ENCODE measurements around the gene FOXN3.
A peak's percentile ranks its signal among the peaks of the same experiment; 100 is the strongest.

Gene FOXN3

GRCh38 chr14:89417091-89417464, at the start of gene FOXN3:
Gene FOXN3, minus strand, starts transcription at chr14:89417233. Its CDS starts 4,757 bp downstream, at chr14:89412476.
- DNase-seq = peak; percentile 85 to 91

GRCh38 chr14:89466484-89466883, 49.5 kb upstream of the FOXN3 start:
- no peak for DNase-seq

GRCh38 chr14:89465876-89466275, 48.8 kb upstream of the FOXN3 start:
- peak in 1 of 2 experiments; percentile 31 for DNase-seq

- no peak for DNase-seq
These were observed 44.2 kb upstream of the FOXN3 start for GRCh38 chr14:89461256-89461655.

GRCh38 chr14:89458713-89459420, 41.8 kb upstream of the FOXN3 start:
- DNase-seq = no peak

GRCh38 chr14:89457007-89457406, 40.0 kb upstream of the FOXN3 start:
- DNase-seq = no peak

- DNase-seq = no peak
These were observed 38.4 kb upstream of the FOXN3 start for GRCh38 chr14:89455412-89455811.

- no peak for DNase-seq
These were observed 38.0 kb upstream of the FOXN3 start for GRCh38 chr14:89454996-89455395.

GRCh38 chr14:89452281-89452680, 35.2 kb upstream of the FOXN3 start:
- no peak for DNase-seq

GRCh38 chr14:89451229-89451628, 34.2 kb upstream of the FOXN3 start:
- DNase-seq = no peak

- DNase-seq = no peak
These were observed 30.3 kb upstream of the FOXN3 start for GRCh38 chr14:89447182-89447944.

- no peak for DNase-seq
These were observed 28.4 kb upstream of the FOXN3 start for GRCh38 chr14:89445273-89445973.

GRCh38 chr14:89444516-89445125, 27.6 kb upstream of the FOXN3 start:
- DNase-seq = no peak

- DNase-seq = no peak
These were observed 27.0 kb upstream of the FOXN3 start for GRCh38 chr14:89444044-89444443.

- no peak for DNase-seq
These were observed 26.1 kb upstream of the FOXN3 start for GRCh38 chr14:89443042-89443629.

- no peak for DNase-seq
These were observed 25.2 kb upstream of the FOXN3 start for GRCh38 chr14:89442280-89442679.

GRCh38 chr14:89440986-89441909, 24.2 kb upstream of the FOXN3 start:
- no peak for DNase-seq

- DNase-seq = no peak
These were observed 19.0 kb upstream of the FOXN3 start for GRCh38 chr14:89435892-89436656.

- DNase-seq = no peak
These were observed 18.5 kb upstream of the FOXN3 start for GRCh38 chr14:89435492-89435891.

- no peak for DNase-seq
These were observed 15.2 kb upstream of the FOXN3 start for GRCh38 chr14:89432226-89432625.

Measured in NCI-H524 (cell line).